Measurements from ENCODE around the gene RBM23.
A peak's percentile ranks its signal among the peaks of the same experiment; 100 is the strongest.
"Not testable (repeated sequence)": the region's sequence is repeated elsewhere in the genome, so short reads cannot be mapped to it uniquely, and the experiment has no call there.

The RBM23 gene

DNA sequence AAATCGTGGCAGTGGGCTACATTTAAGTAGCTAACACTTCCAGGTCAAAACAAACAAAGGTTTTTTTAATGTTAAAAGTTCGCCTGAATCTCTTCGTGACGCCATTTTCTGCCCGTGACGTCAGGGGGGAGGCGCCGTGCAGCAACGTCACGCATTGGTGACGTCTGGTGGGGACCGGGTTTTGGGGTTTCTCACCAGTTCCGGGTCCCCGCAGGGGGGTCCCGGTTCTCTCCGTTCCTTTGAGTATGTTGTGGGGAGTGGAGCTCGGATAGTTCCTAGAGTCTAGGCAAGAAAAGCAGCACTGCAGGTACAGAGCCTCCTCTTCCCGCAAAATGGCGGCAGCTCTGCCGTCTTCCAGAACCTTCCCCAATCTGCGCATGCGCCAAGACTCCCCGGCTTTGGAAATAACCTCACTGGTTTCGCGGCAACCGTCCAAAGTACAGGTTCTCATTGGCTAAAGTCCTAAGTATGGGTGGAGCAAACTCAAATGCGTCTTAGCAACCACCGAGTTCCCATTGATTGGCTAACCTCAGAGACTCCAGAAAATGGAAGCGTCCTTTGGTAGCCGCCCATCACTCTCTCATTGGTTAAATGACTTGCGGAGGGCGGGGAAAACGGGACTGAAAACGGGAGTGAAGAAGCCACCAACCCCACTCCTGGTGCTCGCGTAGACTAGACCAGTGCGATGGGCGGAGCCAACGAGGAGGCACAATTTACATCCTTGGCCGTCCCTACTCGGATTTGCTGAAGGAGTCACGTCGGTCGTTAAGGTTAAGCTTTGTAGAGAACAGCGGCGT is at the start of gene RBM23:
Gene RBM23 (minus strand): TSS at position 346 of the 797 bp plus-strand sequence.
- DNase-seq (ENCODE audit: low read depth): peak; percentile 100

DNA sequence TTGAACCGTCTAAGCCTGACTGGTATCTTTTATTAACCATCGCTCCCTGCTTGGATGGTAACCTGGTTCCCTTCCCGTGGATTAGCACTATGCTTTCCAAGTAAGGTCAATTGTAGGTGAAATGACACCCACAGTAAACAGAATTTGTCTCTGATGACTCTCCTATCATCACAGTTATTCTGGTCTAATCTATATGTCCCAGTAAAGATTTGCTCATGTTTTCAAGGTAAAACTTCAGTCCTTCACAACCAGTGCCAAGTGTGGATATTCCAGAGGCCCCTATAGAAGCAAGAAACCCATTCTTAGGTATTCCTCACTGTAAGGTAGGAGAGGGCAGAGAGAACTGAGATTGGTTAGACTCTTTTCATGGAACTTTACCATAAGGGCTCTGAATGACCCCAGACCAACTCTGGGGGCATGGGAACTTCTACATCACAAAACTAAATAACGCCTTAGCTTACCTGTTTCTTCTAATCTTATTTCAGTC is 47.9 kb upstream of the RBM23 start:
- no peak for DNase-seq (ENCODE audit: low read depth)

DNA sequence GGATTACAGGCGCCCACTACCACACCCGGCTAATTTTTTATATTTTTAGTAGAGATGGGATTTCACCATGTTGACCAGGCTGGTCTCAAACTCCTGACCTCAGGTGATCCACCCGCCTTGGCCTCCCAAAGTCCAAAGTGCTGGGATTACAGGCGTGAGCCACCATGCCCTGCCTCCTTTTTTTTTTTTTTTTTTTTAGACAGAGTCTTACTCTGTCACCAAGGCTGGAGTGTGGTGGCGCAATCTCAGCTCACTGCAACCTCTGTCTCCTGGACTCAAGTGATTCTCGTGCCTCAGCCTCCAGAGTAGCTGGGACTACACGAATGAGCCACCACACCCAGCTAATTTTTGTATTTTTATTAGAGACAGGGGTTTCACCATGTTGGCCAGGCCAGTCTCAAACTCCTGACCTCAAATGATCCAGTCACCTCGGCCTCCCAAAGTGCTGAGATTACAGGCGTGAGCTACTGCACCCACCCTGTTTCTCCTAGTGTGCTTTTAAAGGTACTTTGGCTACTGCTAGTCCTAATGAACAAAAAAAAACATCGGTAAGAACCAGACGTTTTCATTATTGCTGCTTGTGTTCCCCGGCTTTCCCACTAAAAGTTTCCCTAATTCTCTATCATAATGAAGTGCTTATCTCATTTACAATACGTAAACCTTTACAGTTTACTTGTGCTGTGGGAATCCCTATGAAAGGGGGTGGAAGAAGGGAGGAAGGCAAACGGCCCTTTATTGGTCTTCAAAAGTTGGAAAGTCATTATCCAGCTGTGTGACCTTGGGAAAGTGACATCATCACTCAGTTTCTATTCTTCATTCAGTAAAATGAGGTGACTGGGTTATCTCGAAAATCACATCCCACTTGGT is 47.2 kb upstream of the RBM23 start:
- not testable (repeated sequence) for DNase-seq (ENCODE audit: low read depth)

- no peak for DNase-seq (ENCODE audit: low read depth)
Observed at GRCh38 chr14:22962061-22962676, 43.2 kb upstream of the RBM23 start.

GRCh38 chr14:22955702-22956569 is 37.0 kb upstream of the RBM23 start:
- no peak for DNase-seq (ENCODE audit: low read depth)

GRCh38 chr14:22952418-22952817 is 33.5 kb upstream of the RBM23 start:
- no peak for DNase-seq (ENCODE audit: low read depth)

DNA sequence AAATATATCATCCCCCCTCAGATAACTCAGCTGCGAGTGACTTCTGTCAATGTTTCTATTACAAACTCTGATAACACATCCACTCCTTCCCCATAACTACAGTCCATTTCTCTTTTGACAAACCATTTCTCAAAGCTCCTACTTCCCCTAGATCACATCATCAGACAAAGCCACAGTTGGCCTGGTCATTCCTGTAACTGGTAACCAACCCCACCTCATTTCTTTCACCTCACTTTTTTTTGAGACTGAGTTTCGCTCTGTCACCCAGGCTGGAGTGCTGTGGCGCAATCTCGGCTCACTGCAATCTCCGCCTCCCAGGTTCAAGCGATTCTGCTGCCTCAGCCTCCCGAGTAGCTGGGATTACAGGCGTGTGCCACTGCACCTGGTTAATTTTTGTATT is 32.8 kb upstream of the RBM23 start:
- not testable (repeated sequence) for DNase-seq (ENCODE audit: low read depth)

DNA sequence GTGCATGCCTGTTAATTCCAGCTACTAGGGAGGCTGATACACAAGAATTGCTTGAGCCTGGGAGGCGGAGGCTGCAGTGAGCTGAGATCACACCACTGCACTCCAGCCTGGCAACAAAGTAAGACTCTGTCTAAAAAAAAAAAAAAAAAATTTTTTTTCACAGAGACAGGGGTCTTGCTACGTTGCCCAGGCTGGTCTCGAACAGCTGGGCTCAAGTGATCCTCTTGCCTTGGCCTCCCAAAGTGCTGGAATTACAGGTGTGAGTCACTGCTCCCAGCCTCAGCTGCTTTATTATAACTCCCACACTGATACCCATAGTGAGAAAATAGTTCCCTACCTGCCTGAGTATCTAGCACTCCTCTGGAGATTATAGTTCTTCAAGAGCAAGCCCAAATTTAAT is 26.7 kb upstream of the RBM23 start:
- DNase-seq (ENCODE audit: low read depth): no peak

GRCh38 chr14:22939684-22940083 is 20.7 kb upstream of the RBM23 start:
- peak; percentile 44 for DNase-seq (ENCODE audit: low read depth)

- DNase-seq (ENCODE audit: low read depth): no peak
Observed at GRCh38 chr14:22935156-22935555, 16.2 kb upstream of the RBM23 start.

- no peak for DNase-seq (ENCODE audit: low read depth)
Observed at GRCh38 chr14:22932146-22932545, 13.2 kb upstream of the RBM23 start.

- DNase-seq (ENCODE audit: low read depth): no peak
Observed at GRCh38 chr14:22929961-22930364, 11.0 kb upstream of the RBM23 start.

DNA sequence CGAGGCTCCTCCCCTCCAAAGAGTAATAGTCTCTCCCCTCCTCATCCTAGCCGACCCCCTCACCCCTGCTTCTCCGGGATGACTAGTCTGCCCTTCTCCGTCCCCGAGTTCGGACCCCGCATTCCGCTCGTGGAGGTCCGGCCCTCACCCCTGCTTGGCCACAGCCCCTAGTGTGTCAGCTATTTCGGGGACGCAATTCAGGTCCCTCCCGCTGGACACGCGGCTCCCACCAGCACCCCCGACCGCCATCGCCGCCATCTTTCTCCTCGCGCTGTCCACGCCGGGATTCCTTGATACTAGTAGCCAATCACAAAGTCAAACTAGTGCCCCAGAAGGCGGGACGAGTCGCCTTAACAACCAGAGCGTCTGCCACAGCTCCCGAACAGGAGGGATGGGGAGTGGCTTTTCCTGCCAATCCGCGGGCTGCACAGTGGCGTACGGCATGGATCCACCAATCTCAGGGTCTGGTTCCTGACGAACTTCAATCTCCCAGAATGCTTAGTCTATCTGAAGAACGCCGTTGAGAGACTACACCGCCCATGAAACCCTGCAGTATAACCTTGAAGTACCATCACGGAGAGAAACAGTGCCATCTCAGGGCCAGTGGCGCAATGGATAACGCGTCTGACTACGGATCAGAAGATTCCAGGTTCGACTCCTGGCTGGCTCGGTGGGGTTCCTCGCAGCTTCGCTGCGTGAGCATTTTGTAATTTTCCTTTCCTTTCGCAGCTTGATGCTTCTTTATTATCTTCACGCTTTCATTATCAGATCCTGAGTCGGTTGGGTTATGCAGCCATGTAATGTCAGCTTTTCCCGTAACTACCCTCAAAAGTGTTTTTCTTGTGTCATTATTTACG is 10.4 kb upstream of the RBM23 start, which contains the start of gene PRMT5:
Gene PRMT5 (minus strand): TSS at position 273 of the 857 bp plus-strand sequence. CDS start 15 bp downstream, at position 258.
- DNase-seq (ENCODE audit: low read depth): peak; percentile 100

DNA sequence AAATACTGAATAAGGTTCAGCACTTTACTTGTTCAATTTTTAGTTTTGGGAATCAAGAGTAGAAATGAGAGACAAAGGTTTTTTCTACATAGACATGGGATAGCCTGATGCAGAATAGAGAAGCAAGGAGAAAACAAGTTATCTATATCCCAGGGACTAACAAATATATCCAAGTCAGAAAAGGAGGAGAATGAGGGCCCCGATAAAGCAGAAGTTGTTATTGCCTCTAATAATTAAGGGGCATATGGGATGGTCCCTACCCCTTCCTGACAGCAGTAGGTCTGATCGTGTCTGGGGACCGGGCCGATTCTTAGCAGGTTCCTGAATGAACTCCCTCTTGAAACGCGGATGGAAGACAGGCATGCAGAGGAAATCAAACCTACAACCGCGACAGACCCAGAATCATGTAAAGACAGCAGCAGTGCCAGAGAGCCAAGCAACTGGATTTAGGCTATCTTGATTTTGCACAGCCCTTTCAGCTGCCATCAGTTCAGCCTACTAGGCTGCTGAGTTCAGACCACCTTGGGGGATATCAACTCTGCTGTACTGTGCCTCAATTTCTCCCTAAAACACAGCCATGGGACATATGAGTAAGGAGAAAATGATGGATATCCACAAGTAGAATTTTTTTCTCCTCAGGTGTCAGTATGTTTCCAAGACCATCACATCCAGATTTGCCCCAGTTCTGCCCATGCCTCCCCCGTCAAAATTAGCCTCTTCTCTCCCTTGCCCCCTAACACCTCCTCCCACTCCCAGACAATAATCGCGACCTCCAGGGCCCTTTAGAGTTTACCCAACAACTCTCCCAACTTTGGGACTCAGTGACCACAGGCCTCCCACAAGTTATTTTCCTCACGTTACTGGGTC is 9.5 kb upstream of the RBM23 start:
- peak; percentile 10 for DNase-seq (ENCODE audit: low read depth)

DNA sequence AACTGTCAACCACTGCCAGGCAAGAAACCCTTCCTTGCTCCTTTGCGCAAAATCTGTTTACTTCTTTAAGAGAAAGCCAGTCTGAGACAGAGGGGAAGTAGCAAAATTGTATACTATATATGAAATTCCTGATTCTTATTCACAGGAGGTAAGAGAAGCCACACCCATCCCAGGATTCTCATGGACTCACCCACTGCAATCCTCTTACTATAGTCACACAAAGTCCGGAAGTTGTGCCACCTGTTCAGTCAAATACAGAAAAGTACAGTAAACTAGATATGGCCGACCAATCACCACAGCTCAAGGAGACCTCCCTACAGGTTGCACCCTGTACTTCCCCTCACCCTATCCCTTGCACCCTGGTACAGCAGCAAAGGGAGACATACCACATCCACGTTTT is 7.4 kb upstream of the RBM23 start:
- peak; percentile 16 for DNase-seq (ENCODE audit: low read depth)

DNA sequence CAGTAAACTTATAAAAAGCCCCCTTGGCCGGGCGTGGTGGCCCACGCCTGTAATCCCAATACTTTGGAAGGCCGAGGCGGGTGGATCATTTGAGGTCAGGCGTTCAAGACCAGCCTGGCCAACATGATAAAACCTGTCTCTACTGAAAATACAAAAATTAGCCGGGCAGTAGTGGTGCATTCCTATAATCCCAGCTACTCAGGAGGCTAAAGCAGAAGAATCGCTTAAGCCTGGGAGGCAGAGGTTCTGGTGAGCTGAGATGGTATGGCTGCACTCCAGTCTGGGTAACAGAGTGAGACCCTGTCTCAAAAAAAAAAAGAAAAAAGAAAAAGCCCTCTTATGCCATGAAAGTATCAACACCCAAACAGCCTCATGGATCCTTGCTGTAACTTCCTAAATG is 6.6 kb upstream of the RBM23 start:
- DNase-seq (ENCODE audit: low read depth): no peak

- DNase-seq (ENCODE audit: low read depth): no peak
Observed at GRCh38 chr14:22923746-22924145, 4.8 kb upstream of the RBM23 start.

- DNase-seq (ENCODE audit: low read depth): no peak
Observed at GRCh38 chr14:22922294-22922693, 3.3 kb upstream of the RBM23 start.

DNA sequence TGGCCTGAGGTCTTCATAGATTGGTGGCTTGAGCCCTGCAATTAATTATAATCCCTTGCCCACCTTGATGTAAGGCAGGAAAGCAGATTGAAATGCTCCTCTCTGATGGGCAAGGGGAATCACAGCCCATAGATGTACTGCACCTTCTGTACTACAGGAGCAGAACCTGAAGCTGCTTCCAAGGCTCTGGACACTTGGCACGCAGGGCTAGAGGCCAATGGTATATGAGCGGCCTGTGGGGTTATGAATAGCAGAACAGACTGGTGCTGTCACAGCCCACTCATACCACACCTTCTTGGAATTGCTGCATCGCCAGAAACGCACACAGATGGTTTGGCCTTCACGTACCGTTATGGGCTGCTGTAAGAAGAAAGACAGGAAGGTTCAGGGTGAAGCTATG is 1.7 kb upstream of the RBM23 start:
- no peak for DNase-seq (ENCODE audit: low read depth)

- no peak for DNase-seq (ENCODE audit: low read depth)
Observed at GRCh38 chr14:22919601-22919921, 612 bp upstream of the RBM23 start.

Measured in iris pigment epithelial cell (primary cell).